H9 (cell line): ENCODE measurements around the gene SP110. TPM values are rescaled to one million over a fixed set of nuclear protein-coding genes. Genes with fewer than 3 reads are reported as not detected.

Experiments used
- DNase-seq: peaks from one replicate; pipeline ENCODE4 v3.0.0-alpha.2; 2017
- H2AFZ ChIP-seq: one replicate; pipeline ENCODE4 v1.6.1; 2013; ENCODE audit warnings: mild to moderate bottlenecking, low read length, control low read depth, moderate library complexity
- H2AK5ac ChIP-seq: 2 replicates; pipeline ENCODE4 v1.6.1; 2013; ENCODE audit warnings: low read length, control low read depth, mixed read lengths; ENCODE audit not compliant: insufficient read length
- H2BK120ac ChIP-seq: one replicate; pipeline ENCODE4 v1.6.1; 2013; ENCODE audit warnings: low read depth, mild to moderate bottlenecking, low read length, control low read depth, inconsistent platforms; ENCODE audit not compliant: poor library complexity, severe bottlenecking
- H2BK12ac ChIP-seq: 2 replicates; pipeline ENCODE4 v1.6.1; 2013; ENCODE audit warnings: low read length, control low read depth, mixed read lengths, low read depth; ENCODE audit not compliant: insufficient read length
- H2BK15ac ChIP-seq: 2 replicates; pipeline ENCODE4 v1.6.1; 2013; ENCODE audit warnings: low read depth, low read length, control low read depth
- H2BK20ac ChIP-seq: one replicate; pipeline ENCODE4 v1.6.1; 2013; ENCODE audit warnings: low read depth, mild to moderate bottlenecking, low read length, control low read depth, inconsistent platforms; ENCODE audit not compliant: poor library complexity, severe bottlenecking
- H2BK5ac ChIP-seq: 2 replicates; pipeline ENCODE4 v1.6.1; 2013; ENCODE audit warnings: low read length, control low read depth, mixed read lengths; ENCODE audit not compliant: insufficient read length
- H3K14ac ChIP-seq: 2 replicates; pipeline ENCODE4 v1.6.1; 2013; ENCODE audit warnings: low read length, control low read depth; ENCODE audit not compliant: insufficient read depth
- H3K18ac ChIP-seq: 2 replicates; pipeline ENCODE4 v1.6.1; 2013; ENCODE audit warnings: low read depth, mild to moderate bottlenecking, mixed read lengths, low read length, control low read depth; ENCODE audit not compliant: insufficient read length
- H3K23ac ChIP-seq: 2 replicates; pipeline ENCODE4 v1.6.1; 2013; ENCODE audit warnings: low read length, control low read depth, mixed read lengths, low read depth; ENCODE audit not compliant: insufficient read length
- H3K23me2 ChIP-seq: 2 replicates; pipeline ENCODE4 v1.6.1; 2013; ENCODE audit warnings: low read depth, mild to moderate bottlenecking, mixed read lengths, low read length, control low read depth; ENCODE audit not compliant: insufficient read length, poor library complexity, severe bottlenecking
- H3K27ac ChIP-seq: 2 replicates; pipeline ENCODE4 v1.5.1; 2013; ENCODE audit warnings: low read length, control low read depth, mixed read lengths, low read depth; ENCODE audit not compliant: insufficient read length
- H3K27me3 ChIP-seq: 2 replicates; pipeline ENCODE4 v1.6.1; 2013; ENCODE audit warnings: low read length, control low read depth, inconsistent platforms; ENCODE audit not compliant: insufficient read depth
- H3K4ac ChIP-seq: 2 replicates; pipeline ENCODE4 v1.6.1; 2013; ENCODE audit warnings: low read depth, mild to moderate bottlenecking, control low read depth, inconsistent platforms, low read length, moderate library complexity
- H3K4me1 ChIP-seq: 2 replicates; pipeline ENCODE4 v1.6.1; 2013; ENCODE audit warnings: low read length, control low read depth, inconsistent platforms; ENCODE audit not compliant: insufficient read depth
- H3K4me2 ChIP-seq: 2 replicates; pipeline ENCODE4 v1.6.1; 2013; ENCODE audit warnings: low read length, control low read depth, mixed read lengths; ENCODE audit not compliant: insufficient read length, insufficient read depth
- H3K56ac ChIP-seq: 2 replicates; pipeline ENCODE4 v1.6.1; 2013; ENCODE audit warnings: low read depth, mild to moderate bottlenecking, mixed read lengths, low read length, control low read depth; ENCODE audit not compliant: insufficient read length
- H3K79me1 ChIP-seq: 2 replicates; pipeline ENCODE4 v1.6.1; 2013; ENCODE audit warnings: low read depth, mild to moderate bottlenecking, moderate library complexity, low read length, control low read depth, inconsistent platforms; ENCODE audit not compliant: insufficient read depth, poor library complexity, severe bottlenecking
- H3K79me2 ChIP-seq: 2 replicates; pipeline ENCODE4 v1.6.1; 2013; ENCODE audit warnings: low read length, control low read depth, inconsistent platforms; ENCODE audit not compliant: insufficient read depth
- H3K9ac ChIP-seq: 2 replicates; pipeline ENCODE4 v1.6.1; 2013; ENCODE audit warnings: low read length, control low read depth, mixed read lengths; ENCODE audit not compliant: insufficient read length; ENCODE audit errors: extremely low read depth
- H3K9me3 ChIP-seq: one replicate; pipeline ENCODE4 v1.6.1; 2013; ENCODE audit warnings: low read depth, low read length, inconsistent platforms; ENCODE audit not compliant: control insufficient read depth
- H3T11ph ChIP-seq: one replicate; pipeline ENCODE4 v1.6.1; 2013; ENCODE audit warnings: mild to moderate bottlenecking, low read length, control low read depth, inconsistent platforms
- H4K20me1 ChIP-seq: one replicate; pipeline ENCODE4 v1.6.1; 2013; ENCODE audit not compliant: control insufficient read depth, insufficient read length, insufficient read depth
- H4K5ac ChIP-seq: 2 replicates; pipeline ENCODE4 v1.6.1; 2013; ENCODE audit warnings: low read depth, mild to moderate bottlenecking, mixed read lengths, low read length, control low read depth; ENCODE audit not compliant: insufficient read length
- H4K8ac ChIP-seq: replicated peaks from 2 replicates; pipeline ENCODE4 v1.6.1; 2013; ENCODE audit warnings: low read length, control low read depth, mixed read lengths, low read depth; ENCODE audit not compliant: insufficient read length
- H4K91ac ChIP-seq: 2 replicates; pipeline ENCODE4 v1.6.1; 2013; ENCODE audit warnings: low read depth, mild to moderate bottlenecking, moderate library complexity, mixed read lengths, low read length, control low read depth; ENCODE audit not compliant: insufficient read length
- H3K27ac Mint-ChIP-seq, 3 experiments: 2 replicates in 2 of 3; 3 replicates in 1 of 3; pipeline ENCODE4 v1.8.0; 2020 to 2021; ENCODE audit warnings: mixed read lengths in 3 of 3, mild to moderate bottlenecking in 1 of 3, moderate library complexity in 1 of 3
- H3K27me3 Mint-ChIP-seq: 2 replicates; pipeline ENCODE4 v1.8.0; 2021; ENCODE audit warnings: low read depth, mild to moderate bottlenecking, moderate library complexity, mixed read lengths
- H3K36me3 Mint-ChIP-seq, 3 experiments: 2 replicates in 2 of 3; 3 replicates in 1 of 3; pipeline ENCODE4 v1.8.0; 2020 to 2021; ENCODE audit warnings: low read depth in 3 of 3, mixed read lengths in 3 of 3; ENCODE audit not compliant: insufficient read depth in 1 of 3
- H3K4me1 Mint-ChIP-seq, 2 experiments: 2 replicates each; pipeline ENCODE4 v1.8.0; 2020; ENCODE audit warnings: mixed read lengths in 2 of 2
- H3K4me3 Mint-ChIP-seq, 2 experiments: 2 replicates in 1 of 2; 3 replicates in 1 of 2; pipeline ENCODE4 v1.8.0; 2020 to 2021; ENCODE audit warnings: mild to moderate bottlenecking in 2 of 2, mixed read lengths in 2 of 2, moderate library complexity in 1 of 2
- H3K9me3 Mint-ChIP-seq, 2 experiments: 2 replicates in 1 of 2; 3 replicates in 1 of 2; pipeline ENCODE4 v1.8.0; 2020; ENCODE audit warnings: mild to moderate bottlenecking in 2 of 2, mixed read lengths in 2 of 2, moderate library complexity in 1 of 2
- CTCF ChIP-seq: fragments of 200-600 bp; sonication (generic); conservative IDR thresholded peaks from 3 replicates; pipeline ENCODE4 v1.8.0; 2021; ENCODE audit warnings: antibody characterized with exemption, mild to moderate bottlenecking
- WGBS: extraction: QIAGEN DNeasy Blood & Tissue Kit; methylation state at CpG from one replicate; pipeline ENCODE4 v1.1.7; 2013; ENCODE audit warnings: missing lambda C conversion rate, low lambda C conversion rate, mixed read lengths; ENCODE audit not compliant: insufficient read length; ENCODE audit errors: extremely low coverage; 5-methylcytosine and 5-hydroxymethylcytosine counted together
- total RNA-seq: library from RNA; stranded (reverse); gene quantifications from 2 replicates; pipeline ENCODE4 v1.2.1, GENCODE V29; 2021

Gene SP110
- total RNA-seq, 1 experiment from 2014 or later = 3.7 TPM

DNA sequence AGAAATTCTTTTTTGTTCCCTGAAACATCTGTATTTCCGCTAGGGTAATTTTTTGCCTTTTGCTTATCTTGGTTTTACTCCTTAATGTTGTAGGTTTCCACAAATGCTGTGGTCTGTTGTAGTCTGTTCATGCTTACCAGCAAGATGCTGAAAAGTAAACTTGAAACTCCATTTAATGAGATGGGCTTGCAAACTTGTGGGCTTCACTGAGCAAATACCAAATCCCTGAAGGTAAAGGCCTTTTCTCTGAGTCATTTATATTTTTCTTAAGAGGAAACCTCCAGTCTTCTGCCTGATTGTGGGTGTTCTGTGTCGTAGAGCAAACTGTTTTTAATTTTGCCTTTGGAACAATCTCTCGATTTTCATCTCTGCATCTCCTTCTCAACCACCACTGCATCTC is 15.1 kb upstream of the SP110 start:
- Mint-ChIP-seq H3K4me3 (no peak overlapping the region), H3K4me1 (peaks cover 0 to 8% of the 10 kb centered on the region in 2 experiments; a peak in 2 of 4 replicates), H3K9me3 (peaks cover 13 to 15% of the 10 kb centered on the region in 2 experiments; a peak in 4 of 5 replicates), H3K36me3 (peaks cover 8 to 17% (median 12%) of the 10 kb centered on the region in 3 experiments; a peak in 6 of 7 replicates), H3K27ac (no peak overlapping the region; a peak in 1 of 7 replicates), H3K27me3 (no peaks in the 10 kb centered on the region)
- Histone ChIP-seq H2BK20ac (no peak overlapping the region), H2AK5ac (no peak overlapping the region), H3K27me3 (no peaks in the 10 kb centered on the region), H4K20me1 (no peaks in the 10 kb centered on the region), H3K23ac (no peak overlapping the region), H2BK12ac (no peak overlapping the region), H2BK15ac (no peak overlapping the region), H3K18ac (no peak overlapping the region), H3K9ac (no peak overlapping the region), H2AFZ (no peak overlapping the region), H3K9me3 (no peaks in the 10 kb centered on the region), H3K79me2 (no peaks in the 10 kb centered on the region), H4K5ac (no peak overlapping the region), H4K8ac (no peak overlapping the region), H3K27ac (no peak overlapping the region), H3K79me1 (no peaks in the 10 kb centered on the region), H3K4ac (no peak overlapping the region), H3K23me2 (no peaks in the 10 kb centered on the region), H3K4me1 (peaks cover 3% of the 10 kb centered on the region; the same call in 1 of the 2 replicates), H2BK120ac (no peak overlapping the region), H3K4me2 (no peak overlapping the region), H3T11ph (no peak overlapping the region), H4K91ac (no peak overlapping the region), H2BK5ac (no peak overlapping the region), H3K14ac (no peak overlapping the region), H3K56ac (no peak overlapping the region)
- no peak for TF ChIP-seq CTCF
- WGBS = no CpG with 5 or more reads among the region's 3 CpGs
- DNase-seq = no peak
